HG02943 (cell line): ENCODE measurements around the gene HUS1.
"Not testable (repeated sequence)": the region's sequence is repeated elsewhere in the genome, so short reads cannot be mapped to it uniquely, and the experiment has no call there.

Experiments used
- ATAC-seq: cut with Tn5 transposase; IDR thresholded peaks from one replicate; pipeline ENCODE4 v1.9.1; 2021; ENCODE audit warnings: mild to moderate bottlenecking, low read depth, moderate library complexity; ENCODE audit not compliant: unreplicated experiment

The HUS1 gene

GRCh38 chr7:47982610-47983009 lies 3.2 kb upstream of the HUS1 start:
- no peak for ATAC-seq

GRCh38 chr7:47980648-47981047 lies 1.2 kb upstream of the HUS1 start:
- not testable (repeated sequence) for ATAC-seq

- no peak for ATAC-seq
Measured at GRCh38 chr7:47979832-47980181, 392 bp upstream of the HUS1 start.

- ATAC-seq: no peak
Measured at GRCh38 chr7:47978790-47979144, 648 bp downstream of the HUS1 start.

GRCh38 chr7:47973739-47974138 lies 5.7 kb downstream of the HUS1 start:
- ATAC-seq: no peak

- ATAC-seq: no peak
Measured at GRCh38 chr7:47970761-47971160, 8.7 kb downstream of the HUS1 start.

- ATAC-seq: no peak
Measured at GRCh38 chr7:47968847-47969774, 10.3 kb downstream of the HUS1 start.

- ATAC-seq: no peak
Measured at GRCh38 chr7:47967708-47968107, 11.7 kb downstream of the HUS1 start.

GRCh38 chr7:47967123-47967522 lies 12.3 kb downstream of the HUS1 start:
- no peak for ATAC-seq

GRCh38 chr7:47965456-47965855 lies 14.0 kb downstream of the HUS1 start:
- no peak for ATAC-seq

GRCh38 chr7:47962262-47962661 lies 17.2 kb downstream of the HUS1 start:
- ATAC-seq: no peak

- no peak for ATAC-seq
Measured at GRCh38 chr7:47957156-47957555, 22.3 kb downstream of the HUS1 start.

GRCh38 chr7:47956220-47956619 lies 23.2 kb downstream of the HUS1 start:
- no peak for ATAC-seq

GRCh38 chr7:47954231-47954911 lies 25.0 kb downstream of the HUS1 start:
- no peak for ATAC-seq

GRCh38 chr7:47953822-47954221 lies 25.6 kb downstream of the HUS1 start:
- no peak for ATAC-seq

GRCh38 chr7:47952224-47952623 lies 27.2 kb downstream of the HUS1 start:
- no peak for ATAC-seq

- ATAC-seq: no peak
Measured at GRCh38 chr7:47951374-47951773, 28.0 kb downstream of the HUS1 start.

GRCh38 chr7:47950714-47951113 lies 28.7 kb downstream of the HUS1 start:
- ATAC-seq: no peak

- ATAC-seq: no peak
Measured at GRCh38 chr7:47949703-47950102, 29.7 kb downstream of the HUS1 start.

- ATAC-seq: no peak
Measured at GRCh38 chr7:47948141-47948790, 31.1 kb downstream of the HUS1 start, which contains the start of gene PKD1L1. Gene PKD1L1, minus strand, starts transcription at chr7:47948466. Its CDS starts 26 bp downstream, at chr7:47948440.

- no peak for ATAC-seq
Measured at GRCh38 chr7:47947355-47947749, 32.1 kb downstream of the HUS1 start.
